CD14-positive monocyte (primary cell): ENCODE data around the gene ZCCHC18. TPM values are rescaled to one million over a fixed set of nuclear protein-coding genes. Genes with fewer than 3 reads are reported as not detected.
"Not testable (repeated sequence)": the region's sequence is repeated elsewhere in the genome, so short reads cannot be mapped to it uniquely, and the experiment has no call there.

Source experiments
- DNase-seq, 3 donors: peaks; one replicate each; pipeline ENCODE4 v3.0.0-alpha.2; 2011 to 2022
- H2AFZ ChIP-seq: 2 replicates; pipeline ENCODE4 v1.6.0; 2012; ENCODE audit warnings: mild to moderate bottlenecking, low read depth, low read length, inconsistent platforms; ENCODE audit not compliant: insufficient read depth, poor library complexity, severe bottlenecking
- H3K27ac ChIP-seq, 2 donors: 1 replicate in 1 of 2; 2 replicates in 1 of 2; pipeline ENCODE4 v1.5.1; 2012 to 2013; ENCODE audit warnings: low read length in 2 of 2, control low read depth in 1 of 2, inconsistent platforms in 1 of 2, low read depth in 1 of 2, mild to moderate bottlenecking in 1 of 2
- H3K27me3 ChIP-seq, 2 donors: one replicate each; pipeline versions ENCODE4 v1.6.0 to v1.6.1; 2011 to 2013; ENCODE audit warnings: low read length in 2 of 2; ENCODE audit not compliant: control insufficient read depth in 2 of 2, insufficient read depth in 2 of 2
- H3K36me3 ChIP-seq, 2 donors: replicated peaks in 1 of 2; 1 replicate in 1 of 2; 2 replicates in 1 of 2; pipeline versions ENCODE4 v1.5.1 to v1.6.1; 2012 to 2013; ENCODE audit warnings: low read length in 2 of 2, control low read depth in 1 of 2, inconsistent platforms in 1 of 2, mild to moderate bottlenecking in 1 of 2; ENCODE audit not compliant: insufficient read depth in 2 of 2, control insufficient read depth in 1 of 2
- H3K4me1 ChIP-seq, 2 donors: 1 replicate in 1 of 2; 2 replicates in 1 of 2; pipeline versions ENCODE4 v1.5.1 to v1.6.1; 2012 to 2013; ENCODE audit warnings: low read length in 2 of 2, control low read depth in 1 of 2, inconsistent platforms in 1 of 2, mild to moderate bottlenecking in 1 of 2, moderate library complexity in 1 of 2; ENCODE audit not compliant: insufficient read depth in 2 of 2, control insufficient read depth in 1 of 2
- H3K4me2 ChIP-seq: replicated peaks from 2 replicates; pipeline ENCODE3; 2012; ENCODE audit warnings: low read length, moderate library complexity, mild to moderate bottlenecking; ENCODE audit not compliant: poor library complexity, severe bottlenecking; ENCODE audit errors: extremely low read depth
- H3K4me3 ChIP-seq, 3 experiments: fragments of 200-600 bp in 1 of 3; sonication (generic) in 1 of 3; replicated peaks in 1 of 3; 1 replicate in 2 of 3; 2 replicates in 1 of 3; pipeline ENCODE4 v1.5.1; 2011 to 2013; ENCODE audit warnings: low read length in 3 of 3, mild to moderate bottlenecking in 3 of 3, control low read depth in 2 of 3, low read depth in 2 of 3, inconsistent platforms in 1 of 3, moderate library complexity in 1 of 3
- H3K79me2 ChIP-seq: 2 replicates; pipeline ENCODE4 v1.6.0; 2012; ENCODE audit warnings: mild to moderate bottlenecking, control low read depth, inconsistent platforms, low read length, moderate library complexity; ENCODE audit not compliant: insufficient read depth
- H3K9ac ChIP-seq: 2 replicates; pipeline ENCODE4 v1.6.0; 2017; ENCODE audit warnings: low read length, mild to moderate bottlenecking; ENCODE audit not compliant: insufficient read depth, poor library complexity, severe bottlenecking
- H3K9me3 ChIP-seq, 2 donors: replicated peaks in 1 of 2; 1 replicate in 1 of 2; 2 replicates in 1 of 2; pipeline versions ENCODE4 v1.5.1 to v1.6.1; 2012 to 2013; ENCODE audit warnings: low read length in 2 of 2, control low read depth in 1 of 2; ENCODE audit not compliant: control insufficient read depth in 1 of 2, insufficient read depth in 1 of 2
- H4K20me1 ChIP-seq: 2 replicates; pipeline ENCODE4 v1.6.0; 2012; ENCODE audit warnings: mild to moderate bottlenecking, low read length, control low read depth, moderate library complexity; ENCODE audit not compliant: insufficient read depth
- H3K27ac Mint-ChIP-seq, 7 donors: one replicate each; pipeline ENCODE4 v1.8.0; 2020; ENCODE audit warnings: mild to moderate bottlenecking in 7 of 7, mixed read lengths in 7 of 7, moderate library complexity in 6 of 7, inconsistent platforms in 2 of 7
- H3K27me3 Mint-ChIP-seq, 3 donors: one replicate each; pipeline ENCODE4 v1.8.0; 2021 to 2022; ENCODE audit warnings: low read depth in 3 of 3, mild to moderate bottlenecking in 3 of 3, mixed read lengths in 3 of 3, moderate library complexity in 3 of 3, inconsistent platforms in 1 of 3
- H3K36me3 Mint-ChIP-seq, 2 donors: one replicate each; pipeline ENCODE4 v1.8.0; 2020; ENCODE audit warnings: mixed read lengths in 2 of 2, inconsistent platforms in 1 of 2, mild to moderate bottlenecking in 1 of 2
- H3K4me1 Mint-ChIP-seq: one replicate; pipeline ENCODE4 v1.8.0; 2020; ENCODE audit warnings: mild to moderate bottlenecking, mixed read lengths
- H3K4me3 Mint-ChIP-seq, 2 donors: one replicate each; pipeline ENCODE4 v1.8.0; 2020; ENCODE audit warnings: mild to moderate bottlenecking in 2 of 2, mixed read lengths in 2 of 2, moderate library complexity in 1 of 2
- H3K9me3 Mint-ChIP-seq, 7 donors: one replicate each; pipeline ENCODE4 v1.8.0; 2020 to 2022; ENCODE audit warnings: mixed read lengths in 7 of 7, mild to moderate bottlenecking in 6 of 7, moderate library complexity in 6 of 7, inconsistent platforms in 2 of 7
- CTCF ChIP-seq: fragments of 200-600 bp; IDR thresholded peaks from one replicate; pipeline ENCODE4 v1.8.0; 2022; ENCODE audit warnings: antibody characterized with exemption, mild to moderate bottlenecking
- WGBS: methylation state at CpG from one replicate; pipeline ENCODE4 v1.1.5; 2013; ENCODE audit warnings: missing lambda C conversion rate; ENCODE audit not compliant: insufficient coverage; 5-methylcytosine and 5-hydroxymethylcytosine counted together
- intact Hi-C, 2 donors: fragments of 100-400 bp; cut with micrococcal nuclease; formaldehyde crosslinking; loops; one replicate each; pipeline versions ENCODE4 v1.15.0 to v1.15.1; 2023
- polyA plus RNA-seq, 3 donors: library from polyadenylated mRNA; depleted of rRNA in 1 of 3; unstranded in 2 of 3; stranded (reverse) in 1 of 3; fragments of 300-500 nt in 2 of 3; fragments of >200 nt in 1 of 3; fragmentation: Illumina TruSeq in 2 of 3; gene quantifications; 1 replicate in 2 of 3; 2 replicates in 1 of 3; pipeline ENCODE4 v1.2.3, GENCODE V29; 2012 to 2021

Gene ZCCHC18
- polyA plus RNA-seq, 3 donors = not detected

- Histone ChIP-seq H4K20me1 (no peaks in the 10 kb centered on the region), H3K27ac (no peak overlapping the region), H3K27me3 (peaks cover 19 to 31% of the 10 kb centered on the region in 2 donors), H3K9ac (no peak overlapping the region), H3K36me3 (no peaks in the 10 kb centered on the region), H3K9me3 (no peaks in the 10 kb centered on the region), H3K4me3 (no peak overlapping the region), H3K4me2 (no peak overlapping the region), H3K4me1 (peaks cover 8% of the 10 kb centered on the region in 2 donors), H3K79me2 (no peaks in the 10 kb centered on the region), H2AFZ (no peak overlapping the region)
- intact Hi-C loops = no loop called here
- no CpG with 5 or more reads among the region's 1 CpG for WGBS
- no peak for TF ChIP-seq CTCF
- H3K4me1 Mint-ChIP-seq = peaks cover 11% of the 10 kb centered on the region
- H3K27me3 Mint-ChIP-seq = peaks cover 27 to 40% (median 32%) of the 10 kb centered on the region in 3 donors
- H3K4me3 Mint-ChIP-seq = no peak overlapping the region
- no peak overlapping the region for H3K27ac Mint-ChIP-seq
- H3K36me3 Mint-ChIP-seq = no peaks in the 10 kb centered on the region
- peaks cover 0 to 7% (median 0%) of the 10 kb centered on the region in 7 donors for H3K9me3 Mint-ChIP-seq
- DNase-seq = no peak
These were observed 3.4 kb upstream of the ZCCHC18 start for GRCh38 chrX:104108955-104109354.

GRCh38 chrX:104110491-104111240 is 1.7 kb upstream of the ZCCHC18 start:
- H3K27ac ChIP-seq, H3K4me3 ChIP-seq, H3K9me3 ChIP-seq, H3K4me3 Mint-ChIP-seq, H3K9me3 Mint-ChIP-seq, DNase-seq, H3K9ac ChIP-seq, H3K4me2 ChIP-seq, H3K36me3 ChIP-seq, intact Hi-C loops, H3K27ac Mint-ChIP-seq, H3K4me1 ChIP-seq, H3K36me3 Mint-ChIP-seq, H2AFZ ChIP-seq, H4K20me1 ChIP-seq, H3K79me2 ChIP-seq: not testable (repeated sequence)
- H3K27me3 ChIP-seq = peaks cover 19 to 31% of the 10 kb centered on the region in 2 donors
- H3K4me1 Mint-ChIP-seq = peaks cover 11% of the 10 kb centered on the region
- WGBS = no CpG with 5 or more reads among the region's 6 CpGs
- H3K27me3 Mint-ChIP-seq = peaks cover 26 to 43% (median 27%) of the 10 kb centered on the region in 3 donors
